Nephron (organoid): ENCODE data around the gene EPYC.
A peak's percentile ranks its signal among the peaks of the same experiment; 100 is the strongest.

ENCODE experiments used
- H3K27ac Mint-ChIP-seq, 3 experiments: 2 replicates each; pipeline ENCODE4 v1.8.0; 2020; ENCODE audit warnings: mixed read lengths in 3 of 3, mild to moderate bottlenecking in 2 of 3, moderate library complexity in 1 of 3
- H3K27me3 Mint-ChIP-seq: 2 replicates; pipeline ENCODE4 v1.8.0; 2021; ENCODE audit warnings: low read depth, mild to moderate bottlenecking, moderate library complexity, mixed read lengths
- H3K36me3 Mint-ChIP-seq: 2 replicates; pipeline ENCODE4 v1.8.0; 2020; ENCODE audit warnings: low read depth, mixed read lengths
- H3K4me1 Mint-ChIP-seq: 2 replicates; pipeline ENCODE4 v1.8.0; 2020; ENCODE audit warnings: mixed read lengths
- H3K4me3 Mint-ChIP-seq, 3 experiments: 2 replicates each; pipeline ENCODE4 v1.8.0; 2020; ENCODE audit warnings: mild to moderate bottlenecking in 3 of 3, mixed read lengths in 3 of 3, moderate library complexity in 2 of 3
- H3K9me3 Mint-ChIP-seq: 2 replicates; pipeline ENCODE4 v1.8.0; 2020; ENCODE audit warnings: mixed read lengths
- TF ChIP-seq, protein P1 (sequence below), 3 experiments: fragments of 200-600 bp; sonication (generic); IDR thresholded peaks; one replicate each; pipeline ENCODE4 v1.5.0; 2021; ENCODE audit warnings: antibody characterized with exemption in 3 of 3; ENCODE audit not compliant: unreplicated experiment in 3 of 3

EPYC gene

GRCh38 chr12:91004872-91005271 is at the start of gene EPYC:
Gene EPYC (minus strand): TSS chr12:91004972. CDS start chr12:91002565, 2,407 bp downstream.
- TF ChIP-seq, protein P1, sequence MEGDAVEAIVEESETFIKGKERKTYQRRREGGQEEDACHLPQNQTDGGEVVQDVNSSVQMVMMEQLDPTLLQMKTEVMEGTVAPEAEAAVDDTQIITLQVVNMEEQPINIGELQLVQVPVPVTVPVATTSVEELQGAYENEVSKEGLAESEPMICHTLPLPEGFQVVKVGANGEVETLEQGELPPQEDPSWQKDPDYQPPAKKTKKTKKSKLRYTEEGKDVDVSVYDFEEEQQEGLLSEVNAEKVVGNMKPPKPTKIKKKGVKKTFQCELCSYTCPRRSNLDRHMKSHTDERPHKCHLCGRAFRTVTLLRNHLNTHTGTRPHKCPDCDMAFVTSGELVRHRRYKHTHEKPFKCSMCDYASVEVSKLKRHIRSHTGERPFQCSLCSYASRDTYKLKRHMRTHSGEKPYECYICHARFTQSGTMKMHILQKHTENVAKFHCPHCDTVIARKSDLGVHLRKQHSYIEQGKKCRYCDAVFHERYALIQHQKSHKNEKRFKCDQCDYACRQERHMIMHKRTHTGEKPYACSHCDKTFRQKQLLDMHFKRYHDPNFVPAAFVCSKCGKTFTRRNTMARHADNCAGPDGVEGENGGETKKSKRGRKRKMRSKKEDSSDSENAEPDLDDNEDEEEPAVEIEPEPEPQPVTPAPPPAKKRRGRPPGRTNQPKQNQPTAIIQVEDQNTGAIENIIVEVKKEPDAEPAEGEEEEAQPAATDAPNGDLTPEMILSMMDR (IDR thresholded peaks at IDR 0.05; ENCODE audit: unreplicated experiment in 3 of 3) = no peak
- peaks cover 6% of the 10 kb centered on the region for H3K4me1 Mint-ChIP-seq
- H3K27me3 Mint-ChIP-seq = peaks cover 4% of the 10 kb centered on the region
- no peaks in the 10 kb centered on the region for H3K9me3 Mint-ChIP-seq
- H3K36me3 Mint-ChIP-seq = no peaks in the 10 kb centered on the region
- H3K27ac Mint-ChIP-seq = no peak within 1 kb of the TSS
- H3K4me3 Mint-ChIP-seq = no peak within 1 kb of the TSS

GRCh38 chr12:91053951-91054715 is 49.4 kb upstream of the EPYC start:
- Mint-ChIP-seq H3K36me3 (no peaks in the 10 kb centered on the region), H3K4me3 (no peak overlapping the region), H3K27me3 (no peaks in the 10 kb centered on the region), H3K9me3 (no peaks in the 10 kb centered on the region), H3K27ac (peak overlapping the region in 2 of 3 experiments; percentile 35 to 45), H3K4me1 (peaks cover 15% of the 10 kb centered on the region)
- TF ChIP-seq, protein P1 (IDR thresholded peaks at IDR 0.05; ENCODE audit: unreplicated experiment in 3 of 3) = no peak

DNA sequence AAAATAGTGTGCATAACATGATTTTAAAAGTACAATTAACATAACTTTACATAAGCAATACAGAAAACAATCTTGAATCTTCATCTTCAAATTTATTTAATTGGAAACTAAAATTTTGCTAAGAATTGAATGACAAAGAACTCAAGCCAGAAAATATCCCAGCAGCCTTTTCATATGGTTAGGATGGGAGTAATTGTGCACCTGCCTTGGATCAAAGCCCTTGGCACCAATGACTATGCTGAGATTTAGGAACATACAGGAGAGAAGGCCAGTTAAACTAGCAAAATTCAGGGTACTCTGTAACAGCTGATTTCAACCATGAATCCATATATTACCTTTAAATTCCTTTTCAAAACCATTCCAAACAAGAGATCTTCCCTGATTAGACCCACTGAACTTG is 47.3 kb upstream of the EPYC start:
- no peak overlapping the region for H3K27ac Mint-ChIP-seq

DNA sequence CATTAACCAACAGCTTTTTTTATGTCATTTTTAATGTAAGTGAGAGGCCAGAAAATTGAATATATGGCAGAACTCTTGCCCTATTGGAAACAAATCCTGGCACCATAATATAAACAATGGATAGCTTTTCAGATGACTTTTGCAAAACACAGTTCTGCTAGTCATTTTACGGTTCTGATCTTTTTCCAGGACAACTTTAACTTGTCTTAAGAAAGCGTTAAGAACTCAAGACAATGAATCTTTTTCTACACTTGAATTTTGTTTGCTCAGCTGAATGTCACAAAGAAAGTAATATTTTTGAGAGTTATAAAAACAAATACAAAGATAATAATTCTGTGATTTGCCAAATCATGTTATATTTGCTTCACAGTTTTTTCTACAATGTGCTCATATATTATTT is 39.8 kb upstream of the EPYC start:
- no peaks in the 10 kb centered on the region for H3K36me3 Mint-ChIP-seq
- TF ChIP-seq, protein P1 (IDR thresholded peaks at IDR 0.05; ENCODE audit: unreplicated experiment in 3 of 3) = no peak

More for the DNA sequence above, 47.3 kb upstream of the EPYC start:
- no peaks in the 10 kb centered on the region for H3K36me3 Mint-ChIP-seq
- no peaks in the 10 kb centered on the region for H3K9me3 Mint-ChIP-seq
- TF ChIP-seq, protein P1 (IDR thresholded peaks at IDR 0.05; ENCODE audit: unreplicated experiment in 3 of 3) = no peak
- H3K27me3 Mint-ChIP-seq = no peaks in the 10 kb centered on the region
- peaks cover 9% of the 10 kb centered on the region for H3K4me1 Mint-ChIP-seq
- no peak overlapping the region for H3K4me3 Mint-ChIP-seq

DNA sequence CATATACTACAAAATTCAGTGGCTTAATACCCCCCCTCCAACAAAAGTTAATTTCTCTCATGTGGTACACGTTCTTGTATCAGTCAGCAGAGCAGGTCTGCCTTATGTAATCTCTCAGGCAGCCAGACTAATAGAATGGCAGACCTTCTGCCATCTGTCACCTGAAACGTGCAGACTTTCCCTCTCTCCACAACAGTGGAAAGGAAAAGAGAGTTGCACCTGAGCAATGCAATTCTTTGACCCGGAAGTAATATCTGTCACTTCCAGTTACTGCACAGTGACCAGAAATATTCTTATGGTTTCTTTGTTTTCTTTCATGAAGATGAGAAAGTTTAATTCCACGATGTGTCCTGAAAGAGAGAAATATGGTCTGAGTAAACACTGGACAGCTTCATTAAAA is 38.6 kb upstream of the EPYC start:
- Mint-ChIP-seq H3K27ac (peak overlapping the region in 2 of 3 experiments; percentile 28 to 79), H3K36me3 (no peaks in the 10 kb centered on the region), H3K9me3 (no peaks in the 10 kb centered on the region), H3K4me1 (peaks cover 33% of the 10 kb centered on the region), H3K4me3 (no peak overlapping the region), H3K27me3 (no peaks in the 10 kb centered on the region)
- TF ChIP-seq, protein P1 (IDR thresholded peaks at IDR 0.05; ENCODE audit: unreplicated experiment in 3 of 3) = no peak

More for the DNA sequence above, 39.8 kb upstream of the EPYC start:
- H3K27me3 Mint-ChIP-seq = no peaks in the 10 kb centered on the region
- peak overlapping the region in 1 of 3 experiments; percentile 19 for H3K4me3 Mint-ChIP-seq
- H3K9me3 Mint-ChIP-seq = no peaks in the 10 kb centered on the region
- peaks cover 33% of the 10 kb centered on the region for H3K4me1 Mint-ChIP-seq
- peak overlapping the region; percentile 68 to 86 (median 79) for H3K27ac Mint-ChIP-seq
